Stimulated activated effector memory CD8-positive, alpha-beta T cell treated with anti-CD3 and anti-CD28 coated beads, Interleukin-12 subunit alpha, Interleukin-12 subunit beta, amount 100 ng/mL, for 72 hours (primary cell): ENCODE data around the gene TNFSF15.

ENCODE experiments used
- ATAC-seq: fragments of 150-1000 bp; cut with Tn5 transposase; 2 replicates; pipeline ENCODE4 v1.10.0; 2021
- DNase-seq, 2 donors: peaks; one replicate each; pipeline ENCODE4 v3.0.0; 2021 to 2022; ENCODE audit warnings: low spot score in 2 of 2
- H3K27ac Mint-ChIP-seq: one replicate; pipeline ENCODE4 v1.8.0; 2022; ENCODE audit warnings: mild to moderate bottlenecking, mixed read lengths
- H3K36me3 Mint-ChIP-seq: one replicate; pipeline ENCODE4 v1.8.0; 2022; ENCODE audit warnings: mild to moderate bottlenecking, mixed read lengths
- H3K4me1 Mint-ChIP-seq: one replicate; pipeline ENCODE4 v1.8.0; 2022; ENCODE audit warnings: mixed read lengths
- H3K4me3 Mint-ChIP-seq: one replicate; pipeline ENCODE4 v1.8.0; 2022; ENCODE audit warnings: mild to moderate bottlenecking, mixed read lengths
- H3K9me3 Mint-ChIP-seq: one replicate; pipeline ENCODE4 v1.8.0; 2022; ENCODE audit warnings: mixed read lengths

TNFSF15 gene

DNA sequence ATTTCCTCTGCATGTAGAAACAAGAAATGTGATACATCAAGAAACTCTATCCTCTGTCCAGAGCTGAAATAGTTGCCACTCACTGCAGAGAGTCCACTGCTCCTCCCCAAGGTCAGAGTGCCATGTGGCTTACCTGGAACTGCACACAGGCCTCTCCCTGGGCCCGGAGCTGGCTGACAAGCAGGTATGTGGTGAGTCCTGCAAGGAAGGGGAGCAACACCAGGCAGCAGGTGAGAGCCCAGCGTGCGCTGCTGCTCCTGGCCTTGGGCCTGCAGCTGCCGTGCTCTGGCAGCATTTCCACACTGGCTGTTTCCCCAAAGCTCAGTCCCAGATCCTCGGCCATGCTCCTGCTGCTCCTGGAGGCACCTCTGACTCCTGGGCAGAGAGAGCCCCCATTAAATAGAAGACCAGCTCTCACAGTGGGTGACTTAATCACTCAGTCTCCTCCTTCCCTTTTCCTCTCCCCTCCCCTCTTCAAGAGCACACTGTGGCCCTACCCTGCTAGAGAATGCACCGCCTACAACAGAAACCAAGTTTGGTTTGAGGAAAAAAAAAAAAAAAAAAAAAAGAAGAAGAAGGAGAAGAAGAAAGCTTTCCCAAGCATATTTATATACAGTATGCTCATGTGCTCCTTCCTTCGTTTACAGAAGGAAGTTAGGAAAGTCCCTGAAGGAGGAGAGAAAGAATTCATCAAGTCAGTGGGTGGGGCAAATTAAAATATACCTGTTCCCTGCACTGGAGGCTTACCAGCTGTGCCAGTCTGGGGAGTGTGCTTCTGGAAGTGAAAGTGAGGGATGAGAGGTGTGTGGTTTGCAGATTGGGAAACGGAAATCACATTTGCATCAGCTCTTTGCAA, at the start of gene TNFSF15:
Gene TNFSF15 (minus strand): TSS at position 370 of the 856 bp plus-strand sequence. CDS start 27 bp downstream, at position 343.
- Mint-ChIP-seq H3K27ac (no peak within 1 kb of the TSS), H3K36me3 (no peaks in the 10 kb centered on the region), H3K4me3 (no peak within 1 kb of the TSS), H3K9me3 (no peaks in the 10 kb centered on the region), H3K4me1 (peaks cover 40% of the 10 kb centered on the region)
- ATAC-seq (peak; percentile 83), DNase-seq (peak in 1 of 2 donors; percentile 50)

- no peak for ATAC-seq
- no peak overlapping the region for H3K27ac Mint-ChIP-seq
- no peak for DNase-seq
- peaks cover 10% of the 10 kb centered on the region for H3K4me1 Mint-ChIP-seq
- H3K36me3 Mint-ChIP-seq = no peaks in the 10 kb centered on the region
- H3K9me3 Mint-ChIP-seq = no peaks in the 10 kb centered on the region
- H3K4me3 Mint-ChIP-seq = no peak overlapping the region
Measured at GRCh38 chr9:114855488-114855887, 49.6 kb upstream of the TNFSF15 start.

GRCh38 chr9:114854736-114855355, 49.0 kb upstream of the TNFSF15 start:
- Mint-ChIP-seq H3K36me3 (no peaks in the 10 kb centered on the region), H3K27ac (no peak overlapping the region), H3K4me1 (peaks cover 10% of the 10 kb centered on the region), H3K9me3 (no peaks in the 10 kb centered on the region), H3K4me3 (no peak overlapping the region)
- ATAC-seq = no peak
- DNase-seq = no peak

- Mint-ChIP-seq H3K36me3 (no peaks in the 10 kb centered on the region), H3K4me1 (peaks cover 10% of the 10 kb centered on the region), H3K4me3 (no peak overlapping the region), H3K9me3 (no peaks in the 10 kb centered on the region), H3K27ac (no peak overlapping the region)
- DNase-seq (no peak), ATAC-seq (no peak)
Measured at GRCh38 chr9:114853071-114853855, 47.4 kb upstream of the TNFSF15 start.

DNA sequence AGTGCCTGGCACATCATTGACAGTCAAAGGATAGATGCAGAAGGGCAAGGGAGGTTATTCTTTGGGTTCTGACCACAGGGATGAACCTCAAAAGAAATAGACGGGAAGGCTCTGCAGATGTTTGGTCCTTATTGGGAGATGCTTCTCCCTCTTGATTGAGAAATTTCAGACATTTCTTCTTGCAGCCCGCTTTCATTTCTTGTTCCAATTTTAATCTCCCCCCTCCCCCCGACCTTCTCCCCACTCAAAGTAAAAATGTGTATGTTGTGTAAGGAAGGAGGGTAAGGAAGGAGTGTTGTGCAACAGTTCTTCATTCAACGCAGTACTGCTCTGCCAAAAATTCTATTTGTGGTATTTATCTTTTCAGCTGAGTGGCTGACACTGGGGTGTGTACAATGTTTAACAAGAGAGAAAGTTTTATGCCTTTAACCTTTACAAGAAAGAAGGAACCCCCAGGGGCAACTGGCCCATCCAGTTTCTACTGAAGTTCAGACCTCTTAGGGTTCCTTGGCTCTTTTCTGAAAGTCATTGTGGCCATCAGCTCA, 46.3 kb upstream of the TNFSF15 start:
- no peak overlapping the region for H3K27ac Mint-ChIP-seq
- no peak for DNase-seq
- ATAC-seq = no peak
- H3K4me3 Mint-ChIP-seq = no peak overlapping the region
- H3K4me1 Mint-ChIP-seq = peaks cover 10% of the 10 kb centered on the region
- no peaks in the 10 kb centered on the region for H3K9me3 Mint-ChIP-seq
- no peaks in the 10 kb centered on the region for H3K36me3 Mint-ChIP-seq

DNA sequence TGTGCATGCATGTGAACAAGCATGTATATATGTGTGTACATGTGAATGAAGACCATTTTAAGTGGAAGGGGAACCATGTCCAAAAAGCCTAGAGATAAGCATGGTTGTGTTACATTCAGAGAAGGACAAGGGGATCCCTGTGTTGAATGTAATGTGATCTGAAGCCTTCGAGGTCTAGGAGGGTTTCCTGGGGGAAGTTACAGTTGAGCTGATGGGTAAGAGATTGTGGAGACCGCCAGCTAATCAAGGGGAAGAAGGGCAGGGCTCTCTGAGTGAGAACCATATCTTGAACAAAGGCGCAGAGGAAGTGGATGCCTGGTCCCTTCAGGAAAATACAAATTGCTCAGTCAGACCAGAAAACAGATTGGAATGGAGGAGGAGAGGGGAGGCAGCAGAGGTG, 45.5 kb upstream of the TNFSF15 start:
- ATAC-seq (no peak), DNase-seq (no peak)
- Mint-ChIP-seq H3K4me1 (peaks cover 10% of the 10 kb centered on the region), H3K36me3 (no peaks in the 10 kb centered on the region), H3K27ac (peak overlapping the region; percentile 7), H3K9me3 (no peaks in the 10 kb centered on the region), H3K4me3 (no peak overlapping the region)

- peak overlapping the region; percentile 7 for H3K27ac Mint-ChIP-seq
- H3K4me3 Mint-ChIP-seq = no peak overlapping the region
- DNase-seq (no peak), ATAC-seq (peak; percentile 65)
- H3K4me1 Mint-ChIP-seq = peaks cover 10% of the 10 kb centered on the region
- no peaks in the 10 kb centered on the region for H3K9me3 Mint-ChIP-seq
- H3K36me3 Mint-ChIP-seq = no peaks in the 10 kb centered on the region
Measured at GRCh38 chr9:114850871-114851270, 45.0 kb upstream of the TNFSF15 start.

- Mint-ChIP-seq H3K4me3 (no peak overlapping the region), H3K36me3 (no peaks in the 10 kb centered on the region), H3K4me1 (peaks cover 10% of the 10 kb centered on the region), H3K27ac (no peak overlapping the region), H3K9me3 (no peaks in the 10 kb centered on the region)
- ATAC-seq = no peak
- DNase-seq = no peak
Measured at GRCh38 chr9:114849450-114849849, 43.6 kb upstream of the TNFSF15 start.

- no peak for ATAC-seq
- Mint-ChIP-seq H3K36me3 (no peaks in the 10 kb centered on the region), H3K4me1 (peaks cover 10% of the 10 kb centered on the region), H3K27ac (no peak overlapping the region), H3K4me3 (no peak overlapping the region), H3K9me3 (no peaks in the 10 kb centered on the region)
- no peak for DNase-seq
Measured at GRCh38 chr9:114847492-114848417, 41.9 kb upstream of the TNFSF15 start.

GRCh38 chr9:114845373-114845772, 39.5 kb upstream of the TNFSF15 start:
- H3K9me3 Mint-ChIP-seq = no peaks in the 10 kb centered on the region
- no peak for ATAC-seq

GRCh38 chr9:114844766-114845165, 38.9 kb upstream of the TNFSF15 start:
- Mint-ChIP-seq H3K9me3 (no peaks in the 10 kb centered on the region), H3K27ac (no peak overlapping the region), H3K4me1 (no peaks in the 10 kb centered on the region), H3K36me3 (no peaks in the 10 kb centered on the region), H3K4me3 (no peak overlapping the region)
- no peak for DNase-seq
- ATAC-seq = no peak

More at GRCh38 chr9:114845373-114845772, 39.5 kb upstream of the TNFSF15 start:
- Mint-ChIP-seq H3K4me1 (no peaks in the 10 kb centered on the region), H3K27ac (no peak overlapping the region), H3K4me3 (no peak overlapping the region), H3K36me3 (no peaks in the 10 kb centered on the region)
- DNase-seq = no peak

DNA sequence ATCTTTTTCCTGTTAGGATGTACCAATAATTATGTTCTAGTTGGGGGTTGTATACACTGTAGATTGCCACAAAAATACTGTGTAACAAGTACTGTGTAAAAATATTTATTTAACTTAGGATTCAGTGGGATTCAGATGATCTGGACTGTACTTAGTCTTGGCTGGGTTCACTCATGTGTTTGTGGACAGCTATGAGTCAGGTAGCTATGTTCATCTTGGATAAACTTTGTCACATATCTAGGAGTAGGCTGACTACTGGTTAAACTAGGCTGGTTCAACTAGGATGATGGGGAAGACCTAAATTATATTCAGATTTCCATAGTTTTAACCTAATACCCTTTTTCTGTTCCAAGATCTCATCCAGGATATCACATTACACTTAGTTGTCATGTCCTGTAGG, 32.1 kb upstream of the TNFSF15 start:
- DNase-seq = no peak
- H3K4me1 Mint-ChIP-seq = peaks cover 8% of the 10 kb centered on the region
- peak; percentile 48 for ATAC-seq
- H3K4me3 Mint-ChIP-seq = no peak overlapping the region
- H3K36me3 Mint-ChIP-seq = no peaks in the 10 kb centered on the region
- no peaks in the 10 kb centered on the region for H3K9me3 Mint-ChIP-seq
- H3K27ac Mint-ChIP-seq = no peak overlapping the region

DNA sequence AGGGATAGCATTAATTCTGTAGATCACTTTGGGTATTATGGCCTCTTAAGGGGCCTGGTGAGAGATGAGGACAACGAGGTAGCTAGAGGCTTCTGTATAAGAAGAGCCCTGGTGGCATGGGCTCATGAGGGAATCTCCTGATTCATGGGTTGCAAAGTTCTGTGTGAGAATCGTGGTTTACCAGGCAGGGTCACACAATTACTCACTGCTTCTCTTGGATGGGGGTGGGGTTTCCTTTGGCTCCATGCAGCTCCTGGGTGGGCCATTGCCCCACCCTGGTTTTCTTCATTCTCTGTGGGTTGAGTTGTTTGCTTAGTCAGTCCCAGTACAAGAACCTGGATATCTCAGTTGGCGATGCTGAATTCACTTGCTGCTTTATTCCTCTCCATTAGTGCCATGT, 30.9 kb upstream of the TNFSF15 start:
- ATAC-seq = peak; percentile 86
- Mint-ChIP-seq H3K36me3 (no peaks in the 10 kb centered on the region), H3K4me3 (no peak overlapping the region), H3K4me1 (peaks cover 8% of the 10 kb centered on the region), H3K27ac (no peak overlapping the region), H3K9me3 (no peaks in the 10 kb centered on the region)
- no peak for DNase-seq

- no peaks in the 10 kb centered on the region for H3K9me3 Mint-ChIP-seq
- H3K4me3 Mint-ChIP-seq = no peak overlapping the region
- DNase-seq = no peak
- ATAC-seq = no peak
- H3K27ac Mint-ChIP-seq = no peak overlapping the region
- H3K4me1 Mint-ChIP-seq = peaks cover 8% of the 10 kb centered on the region
- H3K36me3 Mint-ChIP-seq = no peaks in the 10 kb centered on the region
Measured at GRCh38 chr9:114834386-114834785, 28.5 kb upstream of the TNFSF15 start.
